PC-9 (cell line): ENCODE data around the gene GRPR. TPM values are rescaled to one million over a fixed set of nuclear protein-coding genes. Genes with fewer than 3 reads are reported as not detected.
A peak's percentile ranks its signal among the peaks of the same experiment; 100 is the strongest.

ENCODE experiments used
- BruUV-seq: library from RNA; stranded (reverse); fragments of 400-500 nt; replicated peaks from 2 replicates; lab custom pipeline; 2021; lab: Mats Ljungman, UMichigan
- CTCF ChIA-PET: fragments of 300-600 bp; sonication (Branson Sonifier 250); formaldehyde crosslinking; loops from one replicate; lab custom pipeline; 2022; ENCODE audit warnings: antibody characterized with exemption; lab: Charles Lee
- POLR2A ChIA-PET: fragments of 300-600 bp; sonication (Branson Sonifier 250); formaldehyde crosslinking; loops from one replicate; lab custom pipeline; 2022; ENCODE audit warnings: antibody characterized with exemption; ENCODE audit not compliant: unreplicated experiment; lab: Charles Lee
- DNase-seq, 2 experiments: peaks; one replicate each; pipeline versions ENCODE4 v3.0.0 to v3.0.0-alpha.2; 2015 to 2022; ENCODE audit warnings: mixed read lengths in 1 of 2
- H2AFZ ChIP-seq: fragments of 200-600 bp; sonication (generic); 2 replicates; pipeline ENCODE4 v1.8.1; 2017; ENCODE audit warnings: antibody characterized with exemption
- H3F3A ChIP-seq: fragments of 200-600 bp; sonication (generic); 2 replicates; pipeline ENCODE4 v1.8.1; 2017; ENCODE audit warnings: antibody characterized with exemption, mild to moderate bottlenecking, low read depth; ENCODE audit not compliant: insufficient read depth
- H3K27ac ChIP-seq: fragments of 200-600 bp; sonication (generic); 2 replicates; pipeline ENCODE4 v1.6.1; 2016; ENCODE audit warnings: mixed run types
- H3K27me3 ChIP-seq: fragments of 200-600 bp; sonication (generic); 2 replicates; pipeline ENCODE4 v1.6.1; 2016; ENCODE audit warnings: low read depth, mixed run types; ENCODE audit not compliant: insufficient read depth
- H3K36me3 ChIP-seq: fragments of 200-600 bp; sonication (generic); 2 replicates; pipeline ENCODE4 v1.6.1; 2016; ENCODE audit warnings: low read depth, mixed run types
- H3K4me1 ChIP-seq: fragments of 200-600 bp; sonication (generic); replicated peaks from 2 replicates; pipeline ENCODE4 v1.6.1; 2016; ENCODE audit warnings: mixed run types; ENCODE audit not compliant: insufficient read depth
- H3K4me2 ChIP-seq: fragments of 200-600 bp; sonication (generic); 2 replicates; pipeline ENCODE4 v1.6.1; 2017; ENCODE audit warnings: mixed run types
- H3K4me3 ChIP-seq: fragments of 200-600 bp; sonication (generic); 2 replicates; pipeline ENCODE4 v1.6.1; 2016; ENCODE audit warnings: mixed run types
- H3K79me2 ChIP-seq: fragments of 200-600 bp; sonication (generic); 2 replicates; pipeline ENCODE4 v1.6.1; 2017; ENCODE audit warnings: low read depth, mixed run types
- H3K9me2 ChIP-seq: fragments of 200-600 bp; sonication (generic); 2 replicates; pipeline ENCODE4 v1.8.1; 2017; ENCODE audit warnings: mild to moderate bottlenecking; ENCODE audit not compliant: insufficient read depth
- H3K9me3 ChIP-seq: fragments of 200-600 bp; sonication (generic); 2 replicates; pipeline ENCODE4 v1.8.1; 2016; ENCODE audit warnings: low read depth; ENCODE audit not compliant: insufficient read depth
- H4K20me1 ChIP-seq: fragments of 200-600 bp; sonication (generic); 2 replicates; pipeline ENCODE4 v1.8.1; 2017; ENCODE audit not compliant: insufficient read depth
- EZH2 ChIP-seq: fragments of 200-600 bp; sonication (generic); IDR thresholded peaks from 2 replicates; pipeline ENCODE4 v1.8.0; 2017; ENCODE audit warnings: antibody characterized with exemption, low read depth
- intact Hi-C: fragments of 100-400 bp; cut with micrococcal nuclease; formaldehyde crosslinking; loops from one replicate; pipeline ENCODE4 v1.10.0; 2022; ENCODE audit not compliant: unreplicated experiment
- total RNA-seq: library from RNA; stranded (reverse); gene quantifications from 2 replicates; pipeline ENCODE4 v1.2.3, GENCODE V29; 2021
- TF ChIP-seq, protein P1 (sequence below): fragments of 200-600 bp; sonication (generic); conservative IDR thresholded peaks from 2 replicates; pipeline ENCODE4 v1.6.1; 2017; ENCODE audit warnings: mixed run types, antibody characterized with exemption, mild to moderate bottlenecking, moderate library complexity

GRPR gene
- total RNA-seq, 1 experiment from 2014 or later, result 1.1 TPM

DNA sequence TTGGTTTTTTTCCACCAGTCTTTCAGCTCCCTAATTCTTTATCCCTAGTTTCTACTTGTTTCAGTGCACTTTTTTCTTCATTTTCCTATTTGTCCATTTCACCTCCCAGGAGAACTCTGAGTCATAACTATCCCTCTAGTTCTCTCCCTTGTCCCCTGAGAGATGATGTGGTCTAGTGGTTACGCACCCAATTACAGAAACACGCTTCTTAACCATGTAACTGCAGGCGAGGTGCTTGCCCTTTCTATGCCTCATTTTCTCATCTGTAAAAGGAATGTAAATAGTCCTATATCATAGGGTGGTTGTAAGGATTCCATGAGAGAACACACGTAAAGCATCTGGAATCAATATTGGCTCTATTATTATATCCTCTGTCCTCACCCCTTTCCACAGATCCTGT is 8.8 kb upstream of the GRPR start:
- H4K20me1 ChIP-seq, result no peaks in the 10 kb centered on the region
- no peak for DNase-seq
- BruUV-seq, result no TSS peak
- H3K36me3 ChIP-seq, result no peaks in the 10 kb centered on the region
- intact Hi-C loops, result no loop called here
- no peaks in the 10 kb centered on the region for H3K9me2 ChIP-seq
- no peak overlapping the region for H2AFZ ChIP-seq
- no peak for TF ChIP-seq EZH2
- TF ChIP-seq, protein P1, sequence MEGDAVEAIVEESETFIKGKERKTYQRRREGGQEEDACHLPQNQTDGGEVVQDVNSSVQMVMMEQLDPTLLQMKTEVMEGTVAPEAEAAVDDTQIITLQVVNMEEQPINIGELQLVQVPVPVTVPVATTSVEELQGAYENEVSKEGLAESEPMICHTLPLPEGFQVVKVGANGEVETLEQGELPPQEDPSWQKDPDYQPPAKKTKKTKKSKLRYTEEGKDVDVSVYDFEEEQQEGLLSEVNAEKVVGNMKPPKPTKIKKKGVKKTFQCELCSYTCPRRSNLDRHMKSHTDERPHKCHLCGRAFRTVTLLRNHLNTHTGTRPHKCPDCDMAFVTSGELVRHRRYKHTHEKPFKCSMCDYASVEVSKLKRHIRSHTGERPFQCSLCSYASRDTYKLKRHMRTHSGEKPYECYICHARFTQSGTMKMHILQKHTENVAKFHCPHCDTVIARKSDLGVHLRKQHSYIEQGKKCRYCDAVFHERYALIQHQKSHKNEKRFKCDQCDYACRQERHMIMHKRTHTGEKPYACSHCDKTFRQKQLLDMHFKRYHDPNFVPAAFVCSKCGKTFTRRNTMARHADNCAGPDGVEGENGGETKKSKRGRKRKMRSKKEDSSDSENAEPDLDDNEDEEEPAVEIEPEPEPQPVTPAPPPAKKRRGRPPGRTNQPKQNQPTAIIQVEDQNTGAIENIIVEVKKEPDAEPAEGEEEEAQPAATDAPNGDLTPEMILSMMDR, result no peak
- no peaks in the 10 kb centered on the region; the same call in 1 of the 2 replicates for H3K9me3 ChIP-seq
- no peak overlapping the region for H3K4me2 ChIP-seq
- CTCF ChIA-PET, result no interaction called here
- H3K4me3 ChIP-seq, result no peak overlapping the region
- H3K27ac ChIP-seq, result no peak overlapping the region
- no peaks in the 10 kb centered on the region for H3K27me3 ChIP-seq
- no peaks in the 10 kb centered on the region for H3F3A ChIP-seq
- no peaks in the 10 kb centered on the region for H3K79me2 ChIP-seq
- POLR2A ChIA-PET, result no interaction called here
- H3K4me1 ChIP-seq, result no peaks in the 10 kb centered on the region

GRCh38 chrX:16119353-16120220 is 3.8 kb upstream of the GRPR start:
- H3K27ac ChIP-seq, result no peak overlapping the region
- H3K4me3 ChIP-seq, result no peak overlapping the region
- no peaks in the 10 kb centered on the region for H3K79me2 ChIP-seq
- CTCF ChIA-PET, result no interaction called here
- DNase-seq, result no peak
- peak overlapping the region; percentile 64; the same call in 1 of the 2 replicates for H2AFZ ChIP-seq
- no peak for TF ChIP-seq EZH2
- TF ChIP-seq, protein P1, result no peak
- intact Hi-C loops, result no loop called here
- no peaks in the 10 kb centered on the region; the same call in 1 of the 2 replicates for H3K9me3 ChIP-seq
- BruUV-seq, result no TSS peak
- no peaks in the 10 kb centered on the region for H3K36me3 ChIP-seq
- H3K27me3 ChIP-seq, result no peaks in the 10 kb centered on the region
- H3K4me2 ChIP-seq, result no peak overlapping the region
- H3K4me1 ChIP-seq, result no peaks in the 10 kb centered on the region
- no peaks in the 10 kb centered on the region for H3K9me2 ChIP-seq
- POLR2A ChIA-PET, result no interaction called here
- H3F3A ChIP-seq, result no peaks in the 10 kb centered on the region
- no peaks in the 10 kb centered on the region for H4K20me1 ChIP-seq

DNA sequence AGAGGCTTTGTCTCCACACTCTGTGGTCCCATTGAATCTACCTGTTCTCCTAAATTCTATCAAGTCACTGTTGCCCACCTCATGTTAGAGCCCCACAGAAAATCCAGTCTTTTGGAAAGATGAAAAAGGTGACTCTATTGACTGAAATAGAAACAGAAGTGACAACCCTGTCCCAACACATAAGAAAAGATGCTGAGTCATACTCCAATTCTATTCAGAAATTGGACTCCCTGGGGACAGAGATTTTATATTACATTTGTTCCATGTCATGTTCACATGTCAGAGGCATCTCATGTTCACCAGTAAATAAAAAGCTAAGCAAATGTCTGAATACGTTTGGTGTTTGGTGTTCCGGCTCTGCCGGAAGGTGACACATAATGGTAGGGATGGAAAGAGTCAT is 2.9 kb upstream of the GRPR start:
- no peak for DNase-seq
- ChIA-PET CTCF (interaction anchor here (0.6 kb wide), 1 partner anchor 164 kb away, joined by 3 read pairs; no protein-coding TSS in a partner anchor), POLR2A (no interaction called here)
- no peak overlapping the region for H3K4me3 ChIP-seq
- H3K9me3 ChIP-seq, result no peaks in the 10 kb centered on the region
- H3K4me1 ChIP-seq, result no peaks in the 10 kb centered on the region
- intact Hi-C loops, result no loop called here
- TF ChIP-seq, protein P1, result no peak
- TF ChIP-seq EZH2, result no peak
- no peaks in the 10 kb centered on the region for H3K79me2 ChIP-seq
- no peak overlapping the region for H3K4me2 ChIP-seq
- BruUV-seq, result no TSS peak
- H3K27ac ChIP-seq, result no peak overlapping the region
- no peaks in the 10 kb centered on the region for H3K36me3 ChIP-seq
- peak overlapping the region; percentile 64; the same call in 1 of the 2 replicates for H2AFZ ChIP-seq
- H3F3A ChIP-seq, result no peaks in the 10 kb centered on the region
- no peaks in the 10 kb centered on the region for H3K9me2 ChIP-seq
- H4K20me1 ChIP-seq, result no peaks in the 10 kb centered on the region
- H3K27me3 ChIP-seq, result no peaks in the 10 kb centered on the region
